Spleen (tissue), 11 donors: ENCODE data around the gene PTPRA. TPM values are rescaled to one million over a fixed set of nuclear protein-coding genes. Genes with fewer than 3 reads are reported as not detected.

Experiments used
- DNase-seq: peaks from one replicate; pipeline ENCODE4 v3.0.0-alpha.2; 2020
- H3K27ac ChIP-seq, 8 donors: fragments of 200-600 bp; sonication (generic) in 7 of 8; 1 replicate in 4 of 8; 2 replicates in 4 of 8; pipeline versions ENCODE4 v1.5.0 to v1.8.0; 2016 to 2021; ENCODE audit warnings: inconsistent platforms in 4 of 8, mild to moderate bottlenecking in 4 of 8, moderate library complexity in 1 of 8
- H3K27me3 ChIP-seq, 7 donors: fragments of 200-600 bp; sonication (generic) in 6 of 7; replicated peaks in 1 of 7; 1 replicate in 4 of 7; 2 replicates in 3 of 7; pipeline versions ENCODE4 v1.5.0 to v1.8.0; 2016 to 2021; ENCODE audit warnings: inconsistent platforms in 3 of 7, mild to moderate bottlenecking in 1 of 7
- H3K36me3 ChIP-seq, 6 donors: fragments of 200-600 bp; sonication (generic) in 5 of 6; 1 replicate in 4 of 6; 2 replicates in 2 of 6; pipeline versions ENCODE4 v1.5.0 to v1.8.0; 2016 to 2021; ENCODE audit warnings: inconsistent platforms in 2 of 6
- H3K4me1 ChIP-seq, 6 donors: fragments of 200-600 bp; sonication (generic) in 5 of 6; 1 replicate in 3 of 6; 2 replicates in 3 of 6; pipeline versions ENCODE4 v1.5.0 to v1.8.0; 2016 to 2021; ENCODE audit warnings: inconsistent platforms in 3 of 6
- H3K4me3 ChIP-seq, 8 donors: fragments of 200-600 bp; sonication (generic) in 7 of 8; 1 replicate in 4 of 8; 2 replicates in 4 of 8; pipeline versions ENCODE4 v1.5.0 to v1.8.0; 2016 to 2021; ENCODE audit warnings: inconsistent platforms in 4 of 8, mild to moderate bottlenecking in 4 of 8, moderate library complexity in 2 of 8
- H3K9me3 ChIP-seq, 8 donors: fragments of 200-600 bp; sonication (generic) in 7 of 8; 1 replicate in 4 of 8; 2 replicates in 4 of 8; pipeline versions ENCODE4 v1.5.0 to v1.8.0; 2016 to 2021; ENCODE audit warnings: inconsistent platforms in 4 of 8
- CTCF ChIP-seq, 11 experiments: fragments of 200-600 bp in 7 of 11; fragments of 450-650 bp in 4 of 11; sonication (generic) in 4 of 11; IDR thresholded peaks in 8 of 11; conservative IDR thresholded peaks in 3 of 11; 1 replicate in 7 of 11; 2 replicates in 4 of 11; pipeline versions ENCODE4 v1.4.0 to v1.8.0; 2016 to 2021; ENCODE audit warnings: antibody characterized with exemption in 11 of 11, inconsistent platforms in 4 of 11, mild to moderate bottlenecking in 1 of 11
- POLR2A ChIP-seq, 3 donors: fragments of 450-650 bp; IDR thresholded peaks; one replicate each; pipeline ENCODE4 v1.5.1; 2017; ENCODE audit warnings: antibody characterized with exemption in 3 of 3, mild to moderate bottlenecking in 1 of 3
- POLR2AphosphoS5 ChIP-seq, 3 donors: sonication (generic); formaldehyde crosslinking; IDR thresholded peaks; one replicate each; pipeline ENCODE4 v1.5.1; 2017; ENCODE audit warnings: antibody characterized with exemption in 3 of 3
- whole genome bisulfite sequencing, 5 donors: extraction: QIAGEN DNeasy Blood & Tissue Kit in 3 of 5; methylation state at CpG; one replicate each; pipeline versions ENCODE4 v1.1.5 to v1.1.7; 2013 to 2018; 5-methylcytosine and 5-hydroxymethylcytosine counted together
- intact Hi-C: fragments of 100-400 bp; cut with DNase I; formaldehyde crosslinking; loops from one replicate; pipeline ENCODE4 v1.15.0; 2023; ENCODE audit warnings: low total_unique reads
- polyA plus RNA-seq, 3 donors: library from polyadenylated mRNA; stranded (reverse); fragments of 200-250 nt; gene quantifications; one replicate each; pipeline ENCODE4 v1.2.1, GENCODE V29; 2013
- total RNA-seq, 7 donors: library from RNA; depleted of rRNA in 3 of 7; stranded (reverse); fragments of >200 nt in 3 of 7; fragmentation: NEBNext Ultra II Directional in 4 of 7; extraction: Animal tissue kit (Norgen Biotek cat#: 25700) in 4 of 7; gene quantifications; one replicate each; pipeline versions ENCODE4 v1.1.0 to v1.2.1, GENCODE V29; 2016 to 2021
- donor health status: healthy with polysubstance abuse.
- donor health status: DM: no; HTN: no; CAD: no; lungs with moderate emphysema.
- donor health status: DM: no; HTN: no; CAD: no.
- donor health status: Bipolar disorder and iron deficiency.
- donor health status: healthy.
- donor health status: DM: no; HTN: no; CAD: no.
- donor health status: DM: yes; HTN: yes; CAD: no.

Gene PTPRA
- total and polyA plus RNA-seq, 10 donors, result 15.3 to 65.5 (median 52.4) TPM

- 83 to 86% (median 84%) methylated on average over 3 of the region's 3 CpGs for WGBS, 5 donors
- H3K4me1 ChIP-seq, result peaks cover 8 to 81% (median 36%) of the 10 kb centered on the region in 6 donors
- no peaks in the 10 kb centered on the region for H3K27me3 ChIP-seq
- intact Hi-C loops, result loop anchor here (10.0 kb wide), 1 partner anchor 116 kb away; no protein-coding TSS in a partner anchor
- no peaks in the 10 kb centered on the region for H3K9me3 ChIP-seq
- TF ChIP-seq CTCF (IDR thresholded peaks at IDR 0.05 in 8 of 11, conservative IDR thresholded peaks at IDR 0.05 in 3 of 11) (no peak), POLR2AphosphoS5 (IDR thresholded peaks at IDR 0.05) (no peak), POLR2A (IDR thresholded peaks at IDR 0.05) (no peak)
- DNase-seq, result no peak
- no peak overlapping the region for H3K4me3 ChIP-seq
- H3K36me3 ChIP-seq, result no peaks in the 10 kb centered on the region
- H3K27ac ChIP-seq, result no peak overlapping the region
These were observed 5.9 kb downstream of the PTPRA start for GRCh38 chr20:2879146-2879545.

- no peaks in the 10 kb centered on the region for H3K36me3 ChIP-seq
- H3K9me3 ChIP-seq, result no peaks in the 10 kb centered on the region
- no peak for DNase-seq
- no peaks in the 10 kb centered on the region for H3K27me3 ChIP-seq
- intact Hi-C loops, result no loop called here
- no peak overlapping the region for H3K4me3 ChIP-seq
- no peak overlapping the region for H3K27ac ChIP-seq
- TF ChIP-seq POLR2A (IDR thresholded peaks at IDR 0.05), result no peak
- no peak for TF ChIP-seq POLR2AphosphoS5 (IDR thresholded peaks at IDR 0.05)
- no peak for TF ChIP-seq CTCF (IDR thresholded peaks at IDR 0.05 in 8 of 11, conservative IDR thresholded peaks at IDR 0.05 in 3 of 11)
- WGBS, 5 donors, result 85 to 97% (median 90%) methylated on average over 7 of the region's 7 CpGs
- H3K4me1 ChIP-seq, result peaks cover 0 to 81% (median 33%) of the 10 kb centered on the region in 6 donors
These were observed 7.4 kb downstream of the PTPRA start for GRCh38 chr20:2880650-2881049.

GRCh38 chr20:2883726-2884637, 10.7 kb downstream of the PTPRA start:
- H3K9me3 ChIP-seq, result no peaks in the 10 kb centered on the region
- 62 to 72% (median 63%) methylated on average over 3 of the region's 3 CpGs for WGBS, 5 donors
- no peaks in the 10 kb centered on the region for H3K36me3 ChIP-seq
- H3K27me3 ChIP-seq, result no peaks in the 10 kb centered on the region
- H3K27ac ChIP-seq, result no peak overlapping the region
- H3K4me1 ChIP-seq, result peaks cover 0 to 80% (median 27%) of the 10 kb centered on the region in 6 donors
- DNase-seq, result no peak
- intact Hi-C loops, result no loop called here
- TF ChIP-seq POLR2AphosphoS5 (IDR thresholded peaks at IDR 0.05) (no peak), POLR2A (IDR thresholded peaks at IDR 0.05) (no peak), CTCF (IDR thresholded peaks at IDR 0.05 in 8 of 11, conservative IDR thresholded peaks at IDR 0.05 in 3 of 11) (no peak)
- H3K4me3 ChIP-seq, result no peak overlapping the region

GRCh38 chr20:2887715-2888114, 14.4 kb downstream of the PTPRA start:
- no peak for DNase-seq
- H3K27ac ChIP-seq, result no peak overlapping the region
- H3K36me3 ChIP-seq, result no peaks in the 10 kb centered on the region
- no peaks in the 10 kb centered on the region for H3K9me3 ChIP-seq
- no peaks in the 10 kb centered on the region for H3K27me3 ChIP-seq
- H3K4me1 ChIP-seq, result peaks cover 0 to 80% (median 29%) of the 10 kb centered on the region in 6 donors
- intact Hi-C loops, result no loop called here
- TF ChIP-seq POLR2AphosphoS5 (IDR thresholded peaks at IDR 0.05), result no peak
- TF ChIP-seq CTCF (IDR thresholded peaks at IDR 0.05 in 8 of 11, conservative IDR thresholded peaks at IDR 0.05 in 3 of 11), result no peak
- no peak for TF ChIP-seq POLR2A (IDR thresholded peaks at IDR 0.05)
- 78 to 86% (median 83%) methylated on average over 3 of the region's 3 CpGs for whole genome bisulfite sequencing, 5 donors
- H3K4me3 ChIP-seq, result no peak overlapping the region
